HCT116 (cell line): ENCODE results near the gene GFY. TPM values are rescaled to one million over a fixed set of nuclear protein-coding genes. Genes with fewer than 3 reads are reported as not detected.

Source experiments
- ATAC-seq: fragments of 200-7000 bp; cut with Tn5 transposase; 2 replicates; pipeline ENCODE4 v1.9.1; 2020; ENCODE audit warnings: mild to moderate bottlenecking, moderate library complexity
- BruUV-seq: library from RNA; stranded (reverse); fragments of 400-500 nt; replicated peaks from 2 replicates; lab custom pipeline; 2021; lab: Mats Ljungman, UMichigan
- CTCF ChIA-PET: fragments of 300-600 bp; sonication (Branson Sonifier 250); formaldehyde crosslinking; loops from one replicate; lab custom pipeline; 2021; ENCODE audit warnings: antibody characterized with exemption; lab: Charles Lee
- POLR2A ChIA-PET: fragments of 300-600, 350-600 bp; sonication (Branson Sonifier 250); formaldehyde crosslinking; loops from one replicate; lab custom pipeline; 2021; ENCODE audit warnings: antibody characterized with exemption; lab: Charles Lee
- RAD21 ChIA-PET, 2 experiments: fragments of 300-600 bp; sonication (Branson Sonifier 250); formaldehyde crosslinking; loops; one replicate each; lab custom pipeline; 2023; ENCODE audit warnings: low total read pairs in 2 of 2; ENCODE audit not compliant: uncharacterized antibody in 2 of 2, unreplicated experiment in 2 of 2, low non-redundant PET in 1 of 2; lab: Charles Lee
- DNase-seq: peaks from one replicate; pipeline ENCODE4 v3.0.0-alpha.2; 2010; ENCODE audit warnings: low read depth, low spot score
- H2AFZ ChIP-seq: fragments of 200-600 bp; shearing (Covaris generic), sonication (generic); 2 replicates; pipeline ENCODE4 v1.6.1; 2017; ENCODE audit warnings: low read depth, mixed run types, mixed read lengths, antibody characterized with exemption, low read length; ENCODE audit not compliant: poor library complexity, severe bottlenecking
- H3K27ac ChIP-seq: 2 replicates; pipeline ENCODE4 v1.5.1; 2012; ENCODE audit warnings: low read depth, low read length
- H3K27me3 ChIP-seq: fragments of 200-600 bp; sonication (generic); 2 replicates; pipeline ENCODE4 v1.6.1; 2016; ENCODE audit warnings: mixed run types, low read length, mixed read lengths; ENCODE audit not compliant: insufficient read depth
- H3K36me3 ChIP-seq, 2 experiments: fragments of 200-500 bp in 1 of 2; fragments of 200-600 bp in 1 of 2; sonication (Bioruptor generic) in 1 of 2; sonication (generic) in 1 of 2; 2 replicates each; pipeline versions ENCODE4 v1.5.1 to v1.6.1; 2014 to 2016; ENCODE audit warnings: low read length in 2 of 2, inconsistent platforms in 1 of 2, mixed read lengths in 1 of 2, mixed run types in 1 of 2; ENCODE audit not compliant: insufficient read depth in 2 of 2, control insufficient read depth in 1 of 2
- H3K4me1 ChIP-seq, 2 experiments: fragments of 200-600 bp in 1 of 2; sonication (generic) in 1 of 2; 2 replicates each; pipeline versions ENCODE4 v1.5.1 to v1.6.1; 2012 to 2017; ENCODE audit warnings: low read length in 2 of 2, inconsistent platforms in 1 of 2, mild to moderate bottlenecking in 1 of 2, mixed read lengths in 1 of 2, mixed run types in 1 of 2, moderate library complexity in 1 of 2; ENCODE audit not compliant: insufficient read depth in 2 of 2, control insufficient read depth in 1 of 2
- H3K4me2 ChIP-seq: fragments of 200-600 bp; sonication (generic); 2 replicates; pipeline ENCODE4 v1.6.1; 2017; ENCODE audit warnings: mixed run types, low read length, mixed read lengths
- H3K4me3 ChIP-seq, 2 experiments: fragments of 200-600 bp in 1 of 2; sonication (generic) in 1 of 2; replicated peaks in 1 of 2; 2 replicates each; pipeline ENCODE4 v1.5.1; 2011 to 2016; ENCODE audit warnings: low read length in 2 of 2, control low read depth in 1 of 2, low read depth in 1 of 2, mild to moderate bottlenecking in 1 of 2, mixed read lengths in 1 of 2, mixed run types in 1 of 2
- H3K79me2 ChIP-seq: fragments of 200-600 bp; sonication (generic); 2 replicates; pipeline ENCODE4 v1.6.1; 2017; ENCODE audit warnings: mild to moderate bottlenecking, mixed run types, low read length, moderate library complexity, mixed read lengths; ENCODE audit not compliant: insufficient read depth
- H3K9ac ChIP-seq: fragments of 200-600 bp; sonication (generic); 2 replicates; pipeline ENCODE4 v1.6.1; 2016; ENCODE audit warnings: low read length, mixed read lengths
- H3K9me2 ChIP-seq: fragments of 200-600 bp; sonication (generic), shearing (Covaris generic); 2 replicates; pipeline ENCODE4 v1.6.1; 2017; ENCODE audit warnings: mixed run types, mild to moderate bottlenecking, moderate library complexity; ENCODE audit not compliant: insufficient read depth
- H3K9me3 ChIP-seq, 2 experiments: fragments of 200-500 bp in 1 of 2; fragments of 200-600 bp in 1 of 2; sonication (Bioruptor generic) in 1 of 2; sonication (generic) in 1 of 2; 2 replicates each; pipeline ENCODE4 v1.6.1; 2014 to 2017; ENCODE audit warnings: low read length in 2 of 2, mixed read lengths in 2 of 2, inconsistent platforms in 1 of 2, low read depth in 1 of 2, mild to moderate bottlenecking in 1 of 2, mixed run types in 1 of 2, moderate library complexity in 1 of 2; ENCODE audit not compliant: control insufficient read depth in 1 of 2, insufficient read depth in 1 of 2
- H4K20me1 ChIP-seq: fragments of 200-600 bp; sonication (generic), shearing (Covaris generic); 2 replicates; pipeline ENCODE4 v1.6.1; 2017; ENCODE audit warnings: mixed run types, mild to moderate bottlenecking, moderate library complexity; ENCODE audit not compliant: insufficient read depth
- EGR1 ChIP-seq: IDR thresholded peaks from 2 replicates; pipeline ENCODE4 v1.6.1; 2012; ENCODE audit warnings: low read depth
- EZH2 ChIP-seq: fragments of 200-600 bp; sonication (generic); IDR thresholded peaks from 2 replicates; pipeline ENCODE4 v1.6.1; 2017; ENCODE audit warnings: antibody characterized with exemption, mixed run types
- FOSL1 ChIP-seq: IDR thresholded peaks from 2 replicates; pipeline ENCODE4 v1.6.1; 2012; ENCODE audit warnings: low read depth
- JUND ChIP-seq: IDR thresholded peaks from 2 replicates; pipeline ENCODE4 v1.6.1; 2012
- POLR2A ChIP-seq: IDR thresholded peaks from 2 replicates; pipeline ENCODE4 v1.7.0; 2011; ENCODE audit warnings: borderline replicate concordance; ENCODE audit not compliant: insufficient read depth, insufficient read length; ENCODE audit errors: extremely low read depth
- POLR2AphosphoS5 ChIP-seq: IDR thresholded peaks from 2 replicates; pipeline ENCODE4 v1.6.1; 2011; ENCODE audit warnings: mild to moderate bottlenecking, low read depth, low read length, moderate library complexity
- RAD21 ChIP-seq: IDR thresholded peaks from 2 replicates; pipeline ENCODE4 v1.6.1; 2012; ENCODE audit warnings: low read depth, mild to moderate bottlenecking
- SRF ChIP-seq: IDR thresholded peaks from 2 replicates; pipeline ENCODE4 v1.6.1; 2012; ENCODE audit warnings: low read depth
- TCF7L2 ChIP-seq: IDR thresholded peaks from 2 replicates; pipeline ENCODE4 v1.7.0; 2011; ENCODE audit warnings: borderline replicate concordance, inconsistent platforms; ENCODE audit not compliant: insufficient read depth, insufficient read length; ENCODE audit errors: extremely low read depth
- ZFX ChIP-seq: fragments of 450-650 bp; IDR thresholded peaks from 2 replicates; pipeline ENCODE4 v1.6.1; 2017
- intact Hi-C: fragments of 100-400 bp; cut with micrococcal nuclease; formaldehyde crosslinking; loops from 2 replicates; pipeline ENCODE4 v1.10.0; 2022
- total RNA-seq: library from RNA; stranded (reverse); gene quantifications from one replicate; pipeline ENCODE4 v1.2.1, GENCODE V29; 2021; ENCODE audit not compliant: unreplicated experiment
- TF ChIP-seq, protein P1 (sequence below): IDR thresholded peaks from 2 replicates; pipeline ENCODE4 v1.6.1; 2011; ENCODE audit warnings: mild to moderate bottlenecking, low read length, moderate library complexity; ENCODE audit not compliant: insufficient replicate concordance; ENCODE audit errors: extremely low read depth

GFY gene
- total RNA-seq, 1 experiment from 2014 or later: 2.6 TPM

DNA sequence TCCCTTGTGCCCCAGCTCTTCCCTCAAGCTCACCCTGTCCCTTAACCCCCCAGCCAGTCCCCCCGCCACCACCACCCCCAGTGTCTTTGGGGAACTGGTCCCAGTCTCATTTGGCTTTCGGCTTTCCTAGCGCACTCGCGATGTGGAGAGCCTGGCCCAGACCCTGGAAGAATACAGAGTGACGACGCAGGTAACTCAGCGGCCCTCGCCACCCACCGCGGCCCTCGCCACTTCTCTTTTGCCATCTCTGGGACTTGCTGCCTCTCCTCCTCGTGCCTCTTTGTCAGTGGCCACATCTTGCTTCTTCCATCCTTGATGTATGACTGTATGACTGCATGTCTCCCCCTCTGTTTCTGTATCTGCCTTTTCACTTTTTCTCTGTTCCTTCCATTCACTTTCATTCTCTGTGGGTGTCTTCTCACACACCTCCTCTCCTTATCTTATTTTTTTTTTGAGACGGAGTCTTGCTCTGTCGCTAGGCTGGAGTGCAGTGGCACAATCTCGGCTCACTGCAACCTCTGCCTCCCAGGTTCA lies 17.6 kb upstream of the GFY start:
- H4K20me1 ChIP-seq: no peaks in the 10 kb centered on the region
- no TSS peak for BruUV-seq
- CTCF ChIA-PET: no interaction called here
- H3K9me2 ChIP-seq: no peaks in the 10 kb centered on the region
- no peaks in the 10 kb centered on the region for H3K36me3 ChIP-seq
- no peak for ATAC-seq
- RAD21 ChIA-PET: no interaction called here
- H3K27me3 ChIP-seq: no peaks in the 10 kb centered on the region
- H2AFZ ChIP-seq: no peak overlapping the region
- H3K4me1 ChIP-seq: peaks cover 12 to 28% of the 10 kb centered on the region in 2 experiments; a peak in 3 of 4 replicates
- POLR2A ChIA-PET: no interaction called here
- no peaks in the 10 kb centered on the region for H3K9me3 ChIP-seq
- intact Hi-C loops: no loop called here
- H3K4me3 ChIP-seq: no peak overlapping the region
- H3K9ac ChIP-seq: no peak overlapping the region
- TF ChIP-seq, protein P1, sequence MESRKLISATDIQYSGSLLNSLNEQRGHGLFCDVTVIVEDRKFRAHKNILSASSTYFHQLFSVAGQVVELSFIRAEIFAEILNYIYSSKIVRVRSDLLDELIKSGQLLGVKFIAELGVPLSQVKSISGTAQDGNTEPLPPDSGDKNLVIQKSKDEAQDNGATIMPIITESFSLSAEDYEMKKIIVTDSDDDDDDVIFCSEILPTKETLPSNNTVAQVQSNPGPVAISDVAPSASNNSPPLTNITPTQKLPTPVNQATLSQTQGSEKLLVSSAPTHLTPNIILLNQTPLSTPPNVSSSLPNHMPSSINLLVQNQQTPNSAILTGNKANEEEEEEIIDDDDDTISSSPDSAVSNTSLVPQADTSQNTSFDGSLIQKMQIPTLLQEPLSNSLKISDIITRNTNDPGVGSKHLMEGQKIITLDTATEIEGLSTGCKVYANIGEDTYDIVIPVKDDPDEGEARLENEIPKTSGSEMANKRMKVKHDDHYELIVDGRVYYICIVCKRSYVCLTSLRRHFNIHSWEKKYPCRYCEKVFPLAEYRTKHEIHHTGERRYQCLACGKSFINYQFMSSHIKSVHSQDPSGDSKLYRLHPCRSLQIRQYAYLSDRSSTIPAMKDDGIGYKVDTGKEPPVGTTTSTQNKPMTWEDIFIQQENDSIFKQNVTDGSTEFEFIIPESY: no peak
- TF ChIP-seq ZFX (no peak), EZH2 (no peak), RAD21 (no peak), JUND (no peak), POLR2AphosphoS5 (no peak), TCF7L2 (no peak), FOSL1 (no peak), SRF (no peak), POLR2A (no peak), EGR1 (no peak)
- TF ChIP-seq, all 23 proteins: peak for 0
- Histone ChIP-seq H3K4me2 (no peak overlapping the region), H3K79me2 (no peaks in the 10 kb centered on the region), H3K27ac (no peak overlapping the region)
- no peak for DNase-seq
